ACHN (cell line): Measurements from ENCODE around the gene RCOR2.

Experiments
- DNase-seq: peaks from one replicate; pipeline ENCODE4 v3.0.0-alpha.2; 2015
- in situ Hi-C: cut with HindIII; loops from 2 replicates; pipeline ENCODE4 v1.10.0; 2017; ENCODE audit warnings: low sequenced_read_pairs, low pct_ligation_motif_present, low pct_unique_long_range_greater_than_20kb

Gene RCOR2

GRCh38 chr11:63910675-63911074, 6.3 kb downstream of the RCOR2 start:
- in situ Hi-C loops, result no loop called here
- DNase-seq, result no peak

GRCh38 chr11:63909591-63910506, 7.1 kb downstream of the RCOR2 start:
- in situ Hi-C loops, result no loop called here
- DNase-seq, result no peak

- in situ Hi-C loops, result no loop called here
- no peak for DNase-seq
Observed at GRCh38 chr11:63908631-63909401, 8.1 kb downstream of the RCOR2 start.

- in situ Hi-C loops, result no loop called here
- no peak for DNase-seq
Observed at GRCh38 chr11:63907808-63908530, 9.0 kb downstream of the RCOR2 start.

- in situ Hi-C loops, result no loop called here
- no peak for DNase-seq
Observed at GRCh38 chr11:63907063-63907462, 9.9 kb downstream of the RCOR2 start.

- peak; percentile 25 for DNase-seq
- in situ Hi-C loops, result no loop called here
Observed at GRCh38 chr11:63906585-63906984, 10.4 kb downstream of the RCOR2 start.

GRCh38 chr11:63906087-63906486, 10.9 kb downstream of the RCOR2 start:
- in situ Hi-C loops, result no loop called here

GRCh38 chr11:63905179-63905578, 11.8 kb downstream of the RCOR2 start:
- DNase-seq, result no peak
- in situ Hi-C loops, result no loop called here

More at GRCh38 chr11:63906087-63906486, 10.9 kb downstream of the RCOR2 start:
- no peak for DNase-seq

- no peak for DNase-seq
- in situ Hi-C loops, result no loop called here
Observed at GRCh38 chr11:63904743-63905142, 12.2 kb downstream of the RCOR2 start.

- in situ Hi-C loops, result no loop called here
- no peak for DNase-seq
Observed at GRCh38 chr11:63903884-63904283, 13.1 kb downstream of the RCOR2 start.

- peak; percentile 20 for DNase-seq
- in situ Hi-C loops, result no loop called here
Observed at GRCh38 chr11:63901660-63902059, 15.3 kb downstream of the RCOR2 start.

- DNase-seq, result no peak
- in situ Hi-C loops, result no loop called here
Observed at GRCh38 chr11:63897459-63898146, 19.4 kb downstream of the RCOR2 start.

GRCh38 chr11:63896071-63896470, 20.9 kb downstream of the RCOR2 start:
- DNase-seq, result no peak
- in situ Hi-C loops, result no loop called here

- DNase-seq, result no peak
- in situ Hi-C loops, result no loop called here
Observed at GRCh38 chr11:63893355-63893754, 23.6 kb downstream of the RCOR2 start.

GRCh38 chr11:63892228-63892627, 24.7 kb downstream of the RCOR2 start:
- in situ Hi-C loops, result no loop called here
- DNase-seq, result no peak

- no peak for DNase-seq
- in situ Hi-C loops, result no loop called here
Observed at GRCh38 chr11:63890368-63890767, 26.6 kb downstream of the RCOR2 start.

- in situ Hi-C loops, result no loop called here
Observed at GRCh38 chr11:63889344-63889743, 27.6 kb downstream of the RCOR2 start.

More at GRCh38 chr11:63889344-63889743, 27.6 kb downstream of the RCOR2 start:
- no peak for DNase-seq
